ENCODE results near the gene PRSS53.

PRSS53 gene

DNA sequence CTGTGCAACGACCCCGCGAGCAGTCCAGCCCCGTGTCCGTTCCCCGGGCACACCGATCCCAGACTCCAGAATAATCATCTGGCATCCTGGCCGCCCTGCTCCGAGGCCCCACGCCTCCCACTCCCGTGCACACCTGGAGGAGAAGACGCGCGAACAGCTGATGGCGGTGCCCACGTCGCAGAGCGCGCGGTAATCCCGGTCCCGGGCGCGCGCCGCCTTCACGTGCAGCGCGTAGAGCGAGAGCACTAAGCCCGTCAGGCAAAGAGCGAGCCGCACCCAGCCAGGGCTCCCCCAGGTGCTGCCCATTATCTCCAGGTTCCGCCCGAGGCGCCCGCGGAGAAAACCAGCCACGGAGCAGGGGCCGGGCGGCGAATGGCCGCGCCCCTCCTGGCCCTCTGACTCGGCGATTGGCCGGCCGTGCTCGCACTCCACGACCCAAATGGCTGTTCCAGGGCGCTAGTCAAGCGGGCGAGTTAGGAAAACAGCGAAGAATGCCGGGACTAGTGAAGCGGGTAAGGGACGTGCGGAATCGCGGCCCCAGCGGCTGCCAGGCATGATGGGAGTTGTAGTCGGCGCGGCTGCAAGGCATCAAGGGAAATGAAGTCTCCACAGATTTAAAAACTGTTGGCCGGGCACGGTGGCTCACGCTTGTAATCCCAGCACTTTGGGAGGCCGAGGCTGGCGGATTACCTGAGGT is 5.8 kb upstream of the PRSS53 start, which contains the start of gene VKORC1:
Gene VKORC1 (minus strand): TSS at position 374 of the 697 bp plus-strand sequence. CDS start 68 bp downstream, at position 306.
- Histone ChIP-seq H3K18ac (ENCODE audit: low read length) (peak within 1 kb of the TSS; percentile 79), H3K4me1 (ENCODE audit: control insufficient read depth in 1 of 2, insufficient read depth in 2 of 2, low read length in 2 of 2) (peaks cover 3 to 4% of the 10 kb centered on the region in 2 experiments), H3K36me3 (ENCODE audit: control insufficient read depth in 1 of 2, insufficient read depth in 2 of 2, low read length in 2 of 2) (peaks cover 11 to 15% of the 10 kb centered on the region in 2 experiments), H3K27me3 (ENCODE audit: insufficient read depth, low read length) (no peaks in the 10 kb centered on the region), H2BK5ac (ENCODE audit: low read depth, low read length, poor library complexity) (peak within 1 kb of the TSS; percentile 22), H3K4me3 (ENCODE audit: low read depth, low read length) (peak within 1 kb of the TSS; percentile 93), H2BK12ac (ENCODE audit: low read length) (no peak within 1 kb of the TSS), H3K14ac (ENCODE audit: low read length) (peak within 1 kb of the TSS; percentile 80), H4K8ac (ENCODE audit: low read depth, low read length) (peak within 1 kb of the TSS; percentile 68), H3K9me3 (ENCODE audit: insufficient read depth, low read depth, low read length) (peaks cover 1% of the 10 kb centered on the region), H2AK5ac (ENCODE audit: low read length) (peak within 1 kb of the TSS; percentile 9), H2AFZ (ENCODE audit: insufficient read depth, low read length, poor library complexity) (peak within 1 kb of the TSS; percentile 60), H3K4ac (ENCODE audit: low read depth, low read length) (peak within 1 kb of the TSS; percentile 53), H3K4me2 (ENCODE audit: low read length) (peak within 1 kb of the TSS; percentile 91), H3K27ac (ENCODE audit: low read depth, low read length) (peak within 1 kb of the TSS; percentile 79), H4K91ac (ENCODE audit: low read depth, low read length) (peak within 1 kb of the TSS; percentile 76), H3K79me2 (ENCODE audit: control insufficient read depth, insufficient read depth, low read length, poor library complexity) (peaks cover 7% of the 10 kb centered on the region), H3K79me1 (ENCODE audit: low read length) (peaks cover 6% of the 10 kb centered on the region), H4K12ac (ENCODE audit: low read depth, low read length) (peak within 1 kb of the TSS; percentile 48), H3K9ac (ENCODE audit: low read length) (peak within 1 kb of the TSS; percentile 88), H3K23ac (ENCODE audit: low read length) (no peak within 1 kb of the TSS), H2BK120ac (ENCODE audit: insufficient read depth, low read length, poor library complexity) (peak within 1 kb of the TSS; percentile 41)
- DNase-seq = peak; percentile 99 to 100
- no CpG with 5 or more reads among the region's 69 CpGs for WGBS (ENCODE audit: extremely low coverage, insufficient coverage, insufficient read length)

DNA sequence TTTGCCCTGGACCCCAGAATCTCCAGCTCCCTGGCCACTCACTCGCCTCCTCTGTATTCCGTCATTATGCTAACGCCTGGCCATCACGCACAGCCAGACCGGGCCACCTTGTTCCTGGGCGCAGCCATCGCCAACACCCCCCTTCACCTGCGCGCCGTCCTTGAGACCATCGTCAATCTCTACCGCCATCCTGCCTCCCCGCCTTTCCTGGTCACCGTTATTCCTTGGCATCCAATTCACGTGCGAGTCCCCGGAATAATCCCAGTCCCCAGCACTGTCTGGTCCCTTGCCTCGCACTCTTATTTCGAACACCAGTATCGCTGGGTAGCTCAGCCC is 5.3 kb upstream of the PRSS53 start:
- Histone ChIP-seq H3K27me3 (ENCODE audit: insufficient read depth, low read length) (no peaks in the 10 kb centered on the region), H3K79me1 (ENCODE audit: low read length) (peaks cover 6% of the 10 kb centered on the region), H3K23ac (ENCODE audit: low read length) (no peak overlapping the region), H2AFZ (ENCODE audit: insufficient read depth, low read length, poor library complexity) (peak overlapping the region; percentile 60), H2BK5ac (ENCODE audit: low read depth, low read length, poor library complexity) (no peak overlapping the region), H2BK12ac (ENCODE audit: low read length) (no peak overlapping the region), H3K14ac (ENCODE audit: low read length) (peak overlapping the region; percentile 80), H3K27ac (ENCODE audit: low read depth, low read length) (peak overlapping the region; percentile 79), H3K4me1 (ENCODE audit: control insufficient read depth in 1 of 2, insufficient read depth in 2 of 2, low read length in 2 of 2) (peaks cover 3 to 4% of the 10 kb centered on the region in 2 experiments), H3K9ac (ENCODE audit: low read length) (peak overlapping the region; percentile 88), H2BK120ac (ENCODE audit: insufficient read depth, low read length, poor library complexity) (peak overlapping the region; percentile 41), H4K91ac (ENCODE audit: low read depth, low read length) (peak overlapping the region; percentile 76), H3K9me3 (ENCODE audit: insufficient read depth, low read depth, low read length) (peaks cover 1% of the 10 kb centered on the region), H4K8ac (ENCODE audit: low read depth, low read length) (peak overlapping the region; percentile 68), H3K4ac (ENCODE audit: low read depth, low read length) (peak overlapping the region; percentile 53), H3K4me2 (ENCODE audit: low read length) (peak overlapping the region; percentile 91), H3K36me3 (ENCODE audit: control insufficient read depth in 1 of 2, insufficient read depth in 2 of 2, low read length in 2 of 2) (peaks cover 11 to 18% of the 10 kb centered on the region in 2 experiments), H3K18ac (ENCODE audit: low read length) (peak overlapping the region; percentile 79), H2AK5ac (ENCODE audit: low read length) (peak overlapping the region; percentile 9), H4K12ac (ENCODE audit: low read depth, low read length) (peak overlapping the region; percentile 48), H3K4me3 (ENCODE audit: low read depth, low read length) (peak overlapping the region; percentile 93), H3K79me2 (ENCODE audit: control insufficient read depth, insufficient read depth, low read length, poor library complexity) (peaks cover 7% of the 10 kb centered on the region)
- no peak for DNase-seq
- WGBS (ENCODE audit: extremely low coverage, insufficient coverage, insufficient read length) = no CpG with 5 or more reads among the region's 20 CpGs

DNA sequence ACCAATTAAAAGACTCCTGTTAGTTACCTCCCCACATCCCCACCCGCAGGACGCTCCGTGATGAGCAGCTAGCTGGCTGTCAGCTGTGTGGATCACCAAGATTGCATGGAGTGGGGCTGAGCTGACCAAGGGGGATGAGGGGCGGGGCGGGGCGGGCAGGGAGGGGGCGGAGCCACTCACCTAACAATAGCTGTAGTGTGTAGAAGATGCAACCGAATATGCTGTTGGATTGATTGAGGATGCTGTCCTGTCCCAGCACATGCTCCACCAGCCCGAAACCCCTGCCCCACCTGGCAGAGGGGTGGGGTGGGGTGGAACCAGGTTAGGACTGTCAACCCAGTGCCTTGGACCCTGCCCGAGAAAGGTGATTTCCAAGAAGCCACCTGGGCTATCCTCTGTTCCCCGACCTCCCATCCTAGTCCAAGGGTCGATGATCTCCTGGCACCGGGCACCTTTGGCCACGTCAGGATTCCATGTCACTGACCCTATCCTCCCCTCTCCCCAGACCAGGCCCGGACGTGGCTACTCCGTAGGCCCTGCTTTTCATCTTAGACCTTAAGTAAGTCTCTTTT is 4.5 kb upstream of the PRSS53 start:
- H2AK5ac ChIP-seq (ENCODE audit: low read length) = no peak overlapping the region
- H4K91ac ChIP-seq (ENCODE audit: low read depth, low read length) = no peak overlapping the region
- H3K4me2 ChIP-seq (ENCODE audit: low read length) = peak overlapping the region; percentile 60
- no peak overlapping the region for H4K12ac ChIP-seq (ENCODE audit: low read depth, low read length)
- H3K18ac ChIP-seq (ENCODE audit: low read length) = peak overlapping the region; percentile 7
- H3K9me3 ChIP-seq (ENCODE audit: insufficient read depth, low read depth, low read length) = peaks cover 1% of the 10 kb centered on the region
- peaks cover 6% of the 10 kb centered on the region for H3K79me1 ChIP-seq (ENCODE audit: low read length)
- no peak overlapping the region for H2BK5ac ChIP-seq (ENCODE audit: low read depth, low read length, poor library complexity)
- peaks cover 7% of the 10 kb centered on the region for H3K79me2 ChIP-seq (ENCODE audit: control insufficient read depth, insufficient read depth, low read length, poor library complexity)
- no peak overlapping the region for H2AFZ ChIP-seq (ENCODE audit: insufficient read depth, low read length, poor library complexity)
- H3K9ac ChIP-seq (ENCODE audit: low read length) = peak overlapping the region; percentile 32
- H3K36me3 ChIP-seq (ENCODE audit: control insufficient read depth in 1 of 2, insufficient read depth in 2 of 2, low read length in 2 of 2) = peaks cover 17 to 24% of the 10 kb centered on the region in 2 experiments
- peak; percentile 33 to 52 for DNase-seq
- H2BK120ac ChIP-seq (ENCODE audit: insufficient read depth, low read length, poor library complexity) = no peak overlapping the region
- no peak overlapping the region for H2BK12ac ChIP-seq (ENCODE audit: low read length)
- H3K27me3 ChIP-seq (ENCODE audit: insufficient read depth, low read length) = no peaks in the 10 kb centered on the region
- H3K27ac ChIP-seq (ENCODE audit: low read depth, low read length) = no peak overlapping the region
- no CpG with 5 or more reads among the region's 17 CpGs for WGBS (ENCODE audit: extremely low coverage, insufficient coverage, insufficient read length)
- H3K4me3 ChIP-seq (ENCODE audit: low read depth, low read length) = no peak overlapping the region
- no peak overlapping the region for H3K14ac ChIP-seq (ENCODE audit: low read length)
- no peak overlapping the region for H3K23ac ChIP-seq (ENCODE audit: low read length)
- peak overlapping the region; percentile 22 for H3K4ac ChIP-seq (ENCODE audit: low read depth, low read length)
- H3K4me1 ChIP-seq (ENCODE audit: control insufficient read depth in 1 of 2, insufficient read depth in 2 of 2, low read length in 2 of 2) = peaks cover 3 to 4% of the 10 kb centered on the region in 2 experiments
- peak overlapping the region; percentile 62 for H4K8ac ChIP-seq (ENCODE audit: low read depth, low read length)

DNA sequence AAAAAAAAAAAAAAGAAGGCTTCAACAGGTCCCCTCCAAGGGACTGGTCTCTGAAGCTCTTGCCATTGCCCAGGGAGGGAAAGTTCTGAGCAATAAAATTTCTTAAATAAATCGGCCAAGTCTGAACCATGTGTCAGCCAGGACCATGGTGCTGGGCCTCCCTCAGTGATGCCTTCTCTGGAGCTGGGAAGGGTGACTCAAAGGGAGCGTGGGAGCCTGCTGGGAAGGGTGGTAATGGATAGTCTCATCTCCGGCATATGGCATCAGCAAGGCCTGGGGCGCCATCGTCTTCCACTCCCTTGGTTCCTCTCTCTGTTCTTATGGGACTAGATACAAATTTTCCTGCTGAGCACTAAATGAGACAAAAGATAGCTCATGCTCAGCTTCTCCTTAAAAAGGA is 3.6 kb upstream of the PRSS53 start:
- Histone ChIP-seq H3K79me2 (ENCODE audit: control insufficient read depth, insufficient read depth, low read length, poor library complexity) (peaks cover 7% of the 10 kb centered on the region), H2BK5ac (ENCODE audit: low read depth, low read length, poor library complexity) (no peak overlapping the region), H2AK5ac (ENCODE audit: low read length) (no peak overlapping the region), H3K9ac (ENCODE audit: low read length) (no peak overlapping the region), H3K27me3 (ENCODE audit: insufficient read depth, low read length) (no peaks in the 10 kb centered on the region), H3K4me1 (ENCODE audit: control insufficient read depth in 1 of 2, insufficient read depth in 2 of 2, low read length in 2 of 2) (peaks cover 3 to 4% of the 10 kb centered on the region in 2 experiments), H3K4me2 (ENCODE audit: low read length) (no peak overlapping the region), H3K14ac (ENCODE audit: low read length) (no peak overlapping the region), H3K27ac (ENCODE audit: low read depth, low read length) (no peak overlapping the region), H3K79me1 (ENCODE audit: low read length) (peaks cover 6% of the 10 kb centered on the region), H3K18ac (ENCODE audit: low read length) (no peak overlapping the region), H4K8ac (ENCODE audit: low read depth, low read length) (no peak overlapping the region), H3K4me3 (ENCODE audit: low read depth, low read length) (no peak overlapping the region), H2AFZ (ENCODE audit: insufficient read depth, low read length, poor library complexity) (no peak overlapping the region), H3K36me3 (ENCODE audit: control insufficient read depth in 1 of 2, insufficient read depth in 2 of 2, low read length in 2 of 2) (peaks cover 25 to 27% of the 10 kb centered on the region in 2 experiments), H3K9me3 (ENCODE audit: insufficient read depth, low read depth, low read length) (peaks cover 1% of the 10 kb centered on the region), H4K12ac (ENCODE audit: low read depth, low read length) (no peak overlapping the region), H3K23ac (ENCODE audit: low read length) (no peak overlapping the region), H3K4ac (ENCODE audit: low read depth, low read length) (no peak overlapping the region), H4K91ac (ENCODE audit: low read depth, low read length) (no peak overlapping the region), H2BK120ac (ENCODE audit: insufficient read depth, low read length, poor library complexity) (no peak overlapping the region), H2BK12ac (ENCODE audit: low read length) (no peak overlapping the region)
- WGBS (ENCODE audit: extremely low coverage, insufficient coverage, insufficient read length) = no CpG with 5 or more reads among the region's 5 CpGs
- DNase-seq = no peak

Measured in trophoblast cell (in vitro differentiated cells and primary cell).